GM23248 (cell line): ENCODE results near the gene HIF3A.

Experiments used
- EZH2 ChIP-seq: fragments of 200-600 bp; sonication (generic); IDR thresholded peaks from 2 replicates; pipeline ENCODE4 v1.6.1; 2018; ENCODE audit warnings: antibody characterized with exemption, mild to moderate bottlenecking; ENCODE audit not compliant: insufficient read depth, poor library complexity, severe bottlenecking
- EZH2phosphoT487 ChIP-seq: fragments of 200-600 bp; sonication (generic); IDR thresholded peaks from 2 replicates; pipeline ENCODE4 v1.6.1; 2018; ENCODE audit warnings: antibody characterized with exemption, moderate library complexity, mild to moderate bottlenecking, low read depth; ENCODE audit not compliant: insufficient read depth

- TF ChIP-seq EZH2phosphoT487 (no peak), EZH2 (no peak)
These were observed 17.7 kb upstream of the HIF3A start for GRCh38 chr19:46279177-46279576.
